ENCODE results near the gene CHRDL1.
"Not testable (repeated sequence)": the region's sequence is repeated elsewhere in the genome, so short reads cannot be mapped to it uniquely, and the experiment has no call there.

The CHRDL1 gene

GRCh38 chrX:110665223-110666002 lies 130.2 kb downstream of the CHRDL1 start:
- peak; percentile 4 for DNase-seq (ENCODE audit: low read depth)

GRCh38 chrX:110657073-110657472 lies 138.5 kb downstream of the CHRDL1 start:
- DNase-seq (ENCODE audit: low read depth) = no peak

GRCh38 chrX:110654280-110654679 lies 141.3 kb downstream of the CHRDL1 start:
- not testable (repeated sequence) for DNase-seq (ENCODE audit: low read depth)

- DNase-seq (ENCODE audit: low read depth) = no peak
Measured at GRCh38 chrX:110646386-110646785, 149.2 kb downstream of the CHRDL1 start.

Data from fibroblast of the conjunctiva (primary cell).